ENCODE measurements around the gene UBALD2.

GRCh38 chr17:76274112-76274956 lies 9.2 kb downstream of the UBALD2 start:
- no peak for TF ChIP-seq POLR2A (IDR thresholded peaks at IDR 0.05; ENCODE audit: low read depth, low read length)
- no peak for TF ChIP-seq CTCF (IDR thresholded peaks at IDR 0.05; ENCODE audit: extremely low read depth in 1 of 2, insufficient read depth in 1 of 2, low read depth in 1 of 2, low read length in 2 of 2)
- TF ChIP-seq EZH2 (IDR thresholded peaks at IDR 0.05; ENCODE audit: borderline replicate concordance, low read depth, low read length, severe bottlenecking) = no peak
- TF ChIP-seq MAX (IDR thresholded peaks at IDR 0.05; ENCODE audit: insufficient read depth, insufficient read length) = no peak

All from endothelial cell of umbilical vein (primary cell).